CD4-positive, alpha-beta T cell treated with Interleukin-21 for 1 hour (primary cell): Measurements from ENCODE around the gene LRRTM3.

Experiments
- DNase-seq: peaks from one replicate; pipeline ENCODE4 v3.0.0-alpha.2; 2020

Gene LRRTM3

GRCh38 chr10:66940965-66941364 is 15.1 kb downstream of the LRRTM3 start:
- DNase-seq: no peak

DNA sequence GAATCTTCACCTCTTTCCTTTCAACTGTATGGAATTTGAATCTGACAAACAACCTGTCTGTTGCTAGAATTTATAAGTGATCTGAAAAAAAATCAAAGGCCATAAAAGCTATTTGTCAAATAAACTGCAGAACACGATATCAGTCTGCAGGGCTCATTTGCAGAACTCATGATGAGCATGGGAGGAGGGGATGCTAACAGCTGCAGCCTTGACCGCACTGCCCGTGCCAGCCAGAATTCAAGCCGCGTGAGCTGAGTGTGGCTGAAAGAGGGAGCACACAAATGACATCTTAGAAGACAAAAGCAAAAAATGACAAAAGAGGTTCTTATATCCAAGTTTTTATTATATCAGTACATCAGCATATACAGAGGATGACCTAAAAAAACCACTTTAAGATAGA is 15.7 kb downstream of the LRRTM3 start:
- no peak for DNase-seq

DNA sequence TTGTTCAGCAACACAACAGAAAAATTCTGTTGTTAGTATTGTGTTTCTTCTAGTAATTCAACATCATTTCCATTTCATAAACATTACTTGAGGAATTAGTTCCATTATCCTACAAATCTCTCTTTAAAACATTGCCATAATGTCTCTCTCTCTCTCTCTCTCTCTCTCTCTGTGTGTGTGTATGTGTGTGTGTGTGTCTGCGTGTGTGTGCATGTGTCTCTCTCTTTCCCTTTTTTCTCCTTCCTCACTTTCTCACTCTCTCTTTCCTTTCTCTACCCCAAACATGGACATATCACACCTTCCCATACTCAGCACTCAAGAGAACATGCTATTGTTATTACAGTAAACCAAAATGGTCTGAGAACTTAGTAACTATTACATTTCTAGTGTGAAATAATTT is 16.6 kb downstream of the LRRTM3 start:
- no peak for DNase-seq

- DNase-seq: no peak
Measured at GRCh38 chr10:66943590-66943989, 17.8 kb downstream of the LRRTM3 start.

DNA sequence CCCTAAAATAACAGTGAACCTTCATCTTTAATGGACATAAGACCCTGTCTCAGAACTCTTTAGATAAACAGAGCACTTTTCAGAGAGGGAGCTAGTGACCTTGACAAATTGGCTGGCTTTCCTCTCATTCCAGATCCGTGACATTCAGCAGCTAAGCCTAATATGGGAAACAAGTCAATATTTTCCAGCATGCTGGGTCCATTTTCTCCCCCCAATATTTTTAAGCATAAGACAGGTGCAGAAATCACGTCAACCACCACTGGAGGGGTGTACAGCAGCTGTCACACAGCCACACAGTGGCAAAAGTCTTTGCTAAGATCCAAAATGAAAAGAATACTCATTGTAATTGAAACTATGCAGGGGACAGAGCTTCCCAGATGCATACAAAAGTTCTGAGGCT is 26.1 kb downstream of the LRRTM3 start:
- DNase-seq: no peak

DNA sequence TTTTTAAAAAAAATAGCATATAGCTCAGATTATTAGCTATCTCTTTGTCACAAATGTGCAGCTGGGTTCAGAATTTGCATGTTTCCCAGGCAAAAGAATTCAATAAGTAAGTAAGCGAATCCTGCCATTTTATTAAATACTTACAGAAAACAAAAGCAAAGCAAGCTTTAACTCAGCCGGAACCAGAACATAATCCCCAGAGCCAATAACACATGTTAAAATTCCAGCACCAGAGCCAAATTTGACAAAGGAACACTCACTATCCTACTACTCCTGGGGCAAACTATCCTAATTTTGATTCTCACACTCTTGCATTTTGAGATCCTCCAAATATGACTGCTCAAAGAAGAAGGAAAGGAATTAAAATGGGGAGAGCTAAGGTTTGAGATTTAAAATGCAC is 32.6 kb downstream of the LRRTM3 start:
- DNase-seq: no peak

GRCh38 chr10:66964946-66965345 is 39.1 kb downstream of the LRRTM3 start:
- DNase-seq: no peak

GRCh38 chr10:66980246-66980815 is 54.5 kb downstream of the LRRTM3 start:
- DNase-seq: no peak

- DNase-seq: no peak
Measured at GRCh38 chr10:66981361-66982052, 55.7 kb downstream of the LRRTM3 start.

GRCh38 chr10:66982053-66982420 is 56.2 kb downstream of the LRRTM3 start:
- no peak for DNase-seq

DNA sequence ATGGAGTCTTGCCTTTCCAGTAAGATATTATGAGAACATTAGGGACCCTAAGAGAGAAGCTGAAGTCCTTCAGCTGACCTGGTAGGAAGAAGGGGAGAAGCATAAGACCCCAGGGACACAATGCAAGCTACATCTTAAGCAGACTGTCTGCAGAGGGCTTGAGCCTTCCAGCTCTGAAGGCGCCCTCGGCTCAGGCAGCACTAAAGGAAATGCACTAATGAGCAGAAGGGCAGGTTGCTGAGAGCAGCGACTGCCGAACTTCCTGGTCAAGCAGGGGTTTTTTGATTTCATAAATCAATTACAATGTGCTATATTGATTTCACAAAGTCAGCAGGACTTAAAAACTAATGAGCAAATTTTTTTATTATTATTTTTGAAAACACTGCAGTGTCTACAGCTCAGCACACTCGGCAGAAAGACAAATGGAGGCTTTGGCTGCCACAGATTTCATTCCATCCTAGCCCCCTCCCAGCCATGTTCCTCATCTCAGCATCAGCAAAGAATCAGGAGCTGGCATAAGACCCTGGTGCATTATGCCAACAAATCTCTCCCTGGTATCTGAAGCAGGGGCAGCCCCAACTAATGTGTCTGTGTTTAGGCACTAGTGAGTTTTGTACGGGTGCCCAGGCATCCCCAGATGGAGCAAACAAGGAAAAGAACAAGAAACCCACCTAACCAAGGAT is 57.1 kb downstream of the LRRTM3 start:
- DNase-seq: no peak

- DNase-seq: no peak
Measured at GRCh38 chr10:66983475-66983818, 57.6 kb downstream of the LRRTM3 start.

GRCh38 chr10:66990143-66990830 is 64.5 kb downstream of the LRRTM3 start:
- no peak for DNase-seq

DNA sequence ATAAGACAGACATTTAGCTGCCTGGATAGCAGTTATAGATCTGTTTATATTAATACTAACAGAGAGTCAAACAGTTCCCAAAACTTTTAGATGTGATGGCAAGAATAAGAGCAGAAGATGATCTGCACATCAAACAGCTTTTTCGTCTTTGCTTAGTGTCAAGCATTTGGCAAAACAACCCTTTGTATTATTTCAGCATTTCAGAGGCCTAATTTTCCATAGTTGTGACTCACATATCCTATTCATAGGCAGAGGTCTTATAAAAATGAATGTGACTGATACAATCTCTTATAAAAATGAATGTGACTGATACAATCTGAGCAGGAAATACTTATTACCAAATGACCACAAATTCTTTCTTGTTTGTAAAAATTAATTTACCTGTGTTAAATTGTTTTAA is 71.2 kb downstream of the LRRTM3 start:
- no peak for DNase-seq

GRCh38 chr10:66999762-67000545 is 74.1 kb downstream of the LRRTM3 start:
- no peak for DNase-seq

GRCh38 chr10:67004690-67005089 is 78.9 kb downstream of the LRRTM3 start:
- DNase-seq: no peak

DNA sequence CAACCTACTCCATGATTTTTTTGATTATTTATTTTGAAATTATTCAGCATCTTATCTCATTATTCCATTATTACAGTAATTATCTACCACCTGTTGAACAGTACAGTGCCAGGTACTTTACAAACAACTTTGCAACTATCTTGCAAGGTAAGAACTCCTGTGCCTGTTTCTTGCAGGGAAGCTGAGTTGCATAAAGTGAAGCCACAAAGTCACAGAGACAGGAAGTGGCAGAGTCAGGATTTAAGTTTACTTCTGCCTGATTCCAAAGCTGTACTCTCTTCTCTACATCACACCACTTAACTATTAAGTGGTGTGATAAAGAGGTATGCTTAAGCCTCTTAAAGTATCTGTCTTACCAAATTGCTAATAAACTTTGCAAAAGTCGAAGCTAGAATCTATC is 80.1 kb downstream of the LRRTM3 start:
- no peak for DNase-seq

GRCh38 chr10:67011480-67011879 is 85.6 kb downstream of the LRRTM3 start:
- DNase-seq: no peak

DNA sequence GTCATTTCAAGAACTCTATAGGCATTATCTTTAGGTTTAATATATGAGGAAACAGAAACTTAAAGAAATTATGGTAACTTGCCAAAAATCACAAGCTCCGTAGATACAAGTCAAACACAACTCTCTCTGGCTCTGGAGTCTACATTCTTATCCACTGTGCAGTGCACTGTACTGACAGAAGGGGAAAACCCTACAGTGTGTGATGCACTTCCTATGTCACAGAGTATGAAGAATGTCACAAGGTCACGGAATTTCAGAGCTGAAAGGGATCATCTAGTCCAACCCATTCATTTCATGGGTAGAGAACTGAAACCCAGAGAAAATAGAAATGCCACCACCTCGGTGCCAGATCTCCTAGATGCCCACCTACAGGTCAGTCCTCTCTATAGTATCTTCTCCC is 86.1 kb downstream of the LRRTM3 start:
- no peak for DNase-seq

DNA sequence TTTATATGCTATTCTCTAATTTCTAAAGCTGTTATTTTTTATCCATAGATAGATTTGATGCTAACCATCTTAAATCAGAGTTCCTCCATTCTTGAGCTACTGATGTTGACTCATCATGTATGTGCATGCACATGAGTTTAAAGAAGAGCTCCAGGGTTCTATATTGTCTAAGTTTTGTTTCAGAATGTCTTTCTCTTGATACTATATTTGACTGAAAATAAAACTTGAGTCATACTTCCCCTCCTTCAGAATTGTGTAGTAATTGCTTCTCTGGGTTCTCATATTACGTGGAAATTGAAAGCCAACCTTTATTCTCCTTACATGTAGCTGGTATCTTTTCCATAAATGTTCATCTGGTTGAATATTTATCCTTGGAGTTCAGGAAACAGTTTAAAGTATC is 89.4 kb downstream of the LRRTM3 start:
- DNase-seq: no peak

GRCh38 chr10:67017218-67017617 is 91.4 kb downstream of the LRRTM3 start:
- DNase-seq: no peak

DNA sequence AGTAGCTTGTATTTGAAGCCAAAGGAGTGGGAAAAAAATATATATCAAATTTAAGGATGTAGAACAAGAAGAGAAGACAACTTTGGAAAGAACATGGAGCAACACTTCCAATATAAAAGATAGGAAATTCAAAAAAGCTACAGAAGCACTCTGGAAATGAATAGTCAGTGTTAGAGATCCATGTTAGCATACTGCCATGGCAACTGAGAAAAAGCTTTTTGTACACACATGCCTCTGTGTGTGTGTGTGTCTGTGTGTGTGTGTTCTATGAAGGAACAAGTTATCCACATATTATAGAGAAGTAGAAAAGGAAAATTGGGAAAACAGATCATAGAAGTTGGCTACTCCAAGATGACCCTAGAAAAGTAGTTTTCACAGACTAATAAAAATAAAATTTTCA is 96.3 kb downstream of the LRRTM3 start:
- no peak for DNase-seq

DNA sequence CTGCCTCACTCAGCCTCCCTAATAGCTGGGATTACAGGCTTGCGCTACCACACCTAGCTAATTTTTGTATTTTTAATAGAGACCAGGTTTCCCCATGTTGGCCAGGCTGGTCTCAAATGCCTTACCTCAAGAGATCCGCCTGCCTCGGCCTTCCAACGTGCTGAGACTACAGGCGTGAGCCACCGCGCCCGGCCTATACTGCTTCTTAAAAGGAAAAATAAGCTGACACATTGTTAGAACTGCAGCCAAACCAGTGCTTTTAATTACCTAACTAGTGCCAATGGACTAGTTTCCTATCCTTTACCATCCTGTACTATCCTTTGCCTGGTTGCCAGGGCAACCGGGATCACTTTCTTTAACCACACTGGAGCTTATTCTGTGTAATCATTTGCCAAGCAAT is 108.0 kb downstream of the LRRTM3 start:
- DNase-seq: no peak
